Nephron (organoid): ENCODE results near the gene NEUROD1.

ENCODE experiments used
- H3K27ac Mint-ChIP-seq, 3 experiments: 2 replicates each; pipeline ENCODE4 v1.8.0; 2020; ENCODE audit warnings: mixed read lengths in 3 of 3, mild to moderate bottlenecking in 2 of 3, moderate library complexity in 1 of 3
- H3K27me3 Mint-ChIP-seq: 2 replicates; pipeline ENCODE4 v1.8.0; 2021; ENCODE audit warnings: low read depth, mild to moderate bottlenecking, moderate library complexity, mixed read lengths
- H3K36me3 Mint-ChIP-seq: 2 replicates; pipeline ENCODE4 v1.8.0; 2020; ENCODE audit warnings: low read depth, mixed read lengths
- H3K4me1 Mint-ChIP-seq: 2 replicates; pipeline ENCODE4 v1.8.0; 2020; ENCODE audit warnings: mixed read lengths
- H3K4me3 Mint-ChIP-seq, 3 experiments: 2 replicates each; pipeline ENCODE4 v1.8.0; 2020; ENCODE audit warnings: mild to moderate bottlenecking in 3 of 3, mixed read lengths in 3 of 3, moderate library complexity in 2 of 3
- H3K9me3 Mint-ChIP-seq: 2 replicates; pipeline ENCODE4 v1.8.0; 2020; ENCODE audit warnings: mixed read lengths
- CTCF ChIP-seq, 3 experiments: fragments of 200-600 bp; sonication (generic); IDR thresholded peaks; one replicate each; pipeline ENCODE4 v1.5.0; 2021; ENCODE audit warnings: antibody characterized with exemption in 3 of 3; ENCODE audit not compliant: unreplicated experiment in 3 of 3

Gene NEUROD1

GRCh38 chr2:181682026-181682789, 1.9 kb upstream of the NEUROD1 start:
- no peak for TF ChIP-seq CTCF (IDR thresholded peaks at IDR 0.05; ENCODE audit: unreplicated experiment in 3 of 3)
- H3K9me3 Mint-ChIP-seq, result peaks cover 10% of the 10 kb centered on the region

GRCh38 chr2:181680937-181681811, 857 bp upstream of the NEUROD1 start:
- TF ChIP-seq CTCF (IDR thresholded peaks at IDR 0.05; ENCODE audit: unreplicated experiment in 3 of 3), result no peak
- Mint-ChIP-seq H3K27me3 (peaks cover 96% of the 10 kb centered on the region), H3K36me3 (no peaks in the 10 kb centered on the region), H3K9me3 (peaks cover 10% of the 10 kb centered on the region), H3K27ac (no peak overlapping the region), H3K4me3 (peak overlapping the region; percentile 70 to 77 (median 72)), H3K4me1 (peaks cover 46% of the 10 kb centered on the region)

More at GRCh38 chr2:181682026-181682789, 1.9 kb upstream of the NEUROD1 start:
- Mint-ChIP-seq H3K4me3 (peak overlapping the region; percentile 71 to 78 (median 72)), H3K27ac (no peak overlapping the region), H3K27me3 (peaks cover 98% of the 10 kb centered on the region), H3K4me1 (peaks cover 46% of the 10 kb centered on the region), H3K36me3 (no peaks in the 10 kb centered on the region)

DNA sequence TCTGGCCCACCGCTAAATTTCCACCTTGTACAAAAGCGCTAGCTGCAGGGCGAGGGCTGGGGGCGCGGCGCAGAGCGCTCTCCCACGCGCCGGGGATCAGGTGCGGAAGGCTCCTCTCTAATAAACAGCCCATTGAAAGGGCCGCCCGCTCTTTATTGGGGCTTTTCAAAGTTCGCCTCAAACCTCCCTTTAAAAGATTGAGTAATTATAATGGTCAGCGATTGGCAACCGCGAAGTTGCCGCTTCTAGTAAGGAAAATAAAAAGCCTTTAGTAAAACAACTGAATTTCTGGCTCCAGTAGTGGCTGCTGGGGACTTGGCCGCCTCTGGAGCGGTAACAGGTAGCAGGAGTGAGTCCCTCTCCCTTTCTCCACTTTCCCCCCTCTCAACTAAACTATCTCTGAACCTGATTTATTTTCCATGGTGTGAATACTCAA, 755 bp downstream of the NEUROD1 start:
- Mint-ChIP-seq H3K4me3 (peak overlapping the region in 1 of 3 experiments; percentile 34), H3K9me3 (peaks cover 10% of the 10 kb centered on the region), H3K27ac (no peak overlapping the region), H3K4me1 (peaks cover 40% of the 10 kb centered on the region), H3K27me3 (peaks cover 93% of the 10 kb centered on the region), H3K36me3 (no peaks in the 10 kb centered on the region)
- no peak for TF ChIP-seq CTCF (IDR thresholded peaks at IDR 0.05; ENCODE audit: unreplicated experiment in 3 of 3)

GRCh38 chr2:181678861-181679543, 1.3 kb downstream of the NEUROD1 start:
- H3K36me3 Mint-ChIP-seq, result no peaks in the 10 kb centered on the region
- H3K4me1 Mint-ChIP-seq, result peaks cover 40% of the 10 kb centered on the region
- peak overlapping the region in 2 of 3 experiments; percentile 22 to 50 for H3K4me3 Mint-ChIP-seq
- no peak for TF ChIP-seq CTCF (IDR thresholded peaks at IDR 0.05; ENCODE audit: unreplicated experiment in 3 of 3)
- H3K9me3 Mint-ChIP-seq, result peaks cover 10% of the 10 kb centered on the region
- H3K27ac Mint-ChIP-seq, result no peak overlapping the region
- peaks cover 93% of the 10 kb centered on the region for H3K27me3 Mint-ChIP-seq

DNA sequence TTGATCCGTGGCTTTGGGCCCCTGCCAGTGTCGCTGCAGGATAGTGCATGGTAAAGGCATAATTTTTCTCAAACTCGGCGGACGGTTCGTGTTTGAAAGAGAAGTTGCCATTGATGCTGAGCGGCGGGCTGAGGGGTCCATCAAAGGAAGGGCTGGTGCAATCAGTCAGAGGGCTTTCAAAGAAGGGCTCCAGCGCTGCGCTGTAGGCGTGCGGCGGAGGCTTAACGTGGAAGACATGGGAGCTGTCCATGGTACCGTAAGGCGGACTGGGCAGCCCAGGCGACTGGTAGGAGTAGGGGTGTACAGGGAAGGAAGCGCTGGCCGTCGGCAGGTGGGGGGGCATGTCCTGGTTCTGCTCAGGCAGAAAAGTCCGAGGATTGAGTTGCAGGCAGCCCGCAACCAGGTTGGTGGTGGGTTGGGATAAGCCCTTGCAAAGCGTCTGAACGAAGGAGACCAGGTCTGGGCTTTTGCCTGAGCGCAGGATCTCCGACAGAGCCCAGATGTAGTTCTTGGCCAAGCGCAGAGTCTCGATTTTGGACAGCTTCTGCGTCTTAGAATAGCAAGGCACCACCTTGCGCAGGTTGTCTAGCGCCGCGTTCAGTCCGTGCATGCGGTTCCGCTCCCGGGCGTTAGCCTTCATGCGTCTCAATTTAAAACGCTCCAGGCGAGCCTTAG, 2.3 kb downstream of the NEUROD1 start:
- H3K9me3 Mint-ChIP-seq, result peaks cover 10% of the 10 kb centered on the region
- peak overlapping the region in 2 of 3 experiments; percentile 9 to 15 for H3K4me3 Mint-ChIP-seq
- H3K27me3 Mint-ChIP-seq, result peaks cover 90% of the 10 kb centered on the region
- H3K4me1 Mint-ChIP-seq, result peaks cover 35% of the 10 kb centered on the region
- TF ChIP-seq CTCF (IDR thresholded peaks at IDR 0.05; ENCODE audit: unreplicated experiment in 3 of 3), result no peak
- no peaks in the 10 kb centered on the region for H3K36me3 Mint-ChIP-seq
- H3K27ac Mint-ChIP-seq, result no peak overlapping the region
